Measurements from ENCODE around the gene CDH4.

Gene CDH4

GRCh38 chr20:61728326-61728725, 476.3 kb downstream of the CDH4 start:
- no peak for DNase-seq

- DNase-seq: no peak
Measured at GRCh38 chr20:61728786-61729770, 477.0 kb downstream of the CDH4 start.

GRCh38 chr20:61730631-61731362, 478.7 kb downstream of the CDH4 start:
- DNase-seq: no peak

GRCh38 chr20:61731363-61732181, 479.5 kb downstream of the CDH4 start:
- no peak for DNase-seq

GRCh38 chr20:61732511-61733210, 480.6 kb downstream of the CDH4 start:
- no peak for DNase-seq

GRCh38 chr20:61733216-61733615, 481.2 kb downstream of the CDH4 start:
- no peak for DNase-seq

- no peak for DNase-seq
Measured at GRCh38 chr20:61733891-61734732, 482.1 kb downstream of the CDH4 start.

- no peak for DNase-seq
Measured at GRCh38 chr20:61734733-61735502, 482.9 kb downstream of the CDH4 start.

- DNase-seq: no peak
Measured at GRCh38 chr20:61735503-61735785, 483.4 kb downstream of the CDH4 start.

- DNase-seq: no peak
Measured at GRCh38 chr20:61736001-61736635, 484.1 kb downstream of the CDH4 start.

GRCh38 chr20:61736751-61737310, 484.8 kb downstream of the CDH4 start:
- DNase-seq: no peak

- no peak for DNase-seq
Measured at GRCh38 chr20:61737346-61737745, 485.3 kb downstream of the CDH4 start.

GRCh38 chr20:61737812-61738443, 485.9 kb downstream of the CDH4 start:
- no peak for DNase-seq

- DNase-seq: no peak
Measured at GRCh38 chr20:61738601-61739069, 486.6 kb downstream of the CDH4 start.

- DNase-seq: no peak
Measured at GRCh38 chr20:61739086-61739831, 487.2 kb downstream of the CDH4 start.

GRCh38 chr20:61739832-61740118, 487.7 kb downstream of the CDH4 start:
- DNase-seq: no peak

GRCh38 chr20:61742097-61742825, 490.2 kb downstream of the CDH4 start:
- DNase-seq: no peak

- no peak for DNase-seq
Measured at GRCh38 chr20:61743606-61744005, 491.5 kb downstream of the CDH4 start.

All from islet precursor cell (in vitro differentiated cells).